K562 (cell line): ENCODE measurements around the gene NAPA. TPM values are rescaled to one million over a fixed set of nuclear protein-coding genes. Genes with fewer than 3 reads are reported as not detected.

Experiments used
- DDX20 ChIP-seq: fragments of 450-650 bp; IDR thresholded peaks from 2 replicates; pipeline ENCODE4 v1.6.1; 2016; ENCODE audit warnings: missing genetic modification characterization, low read depth, mild to moderate bottlenecking, missing compliant biosample characterization, moderate library complexity
- DPF2 ChIP-seq: fragments of 450-650 bp; IDR thresholded peaks from 2 replicates; pipeline ENCODE4 v1.6.1; 2016
- EGR1 ChIP-seq: fragments of 450-650 bp; conservative IDR thresholded peaks from 2 replicates; pipeline ENCODE4 v1.6.1; 2017; ENCODE audit warnings: mild to moderate bottlenecking
- ELF2 ChIP-seq: fragments of 250-450 bp; sonication (Bioruptor Pico); IDR thresholded peaks from 2 replicates; pipeline ENCODE4 v1.5.0; 2021; ENCODE audit warnings: mild to moderate bottlenecking
- GMEB1 ChIP-seq: fragments of 250-450 bp; sonication (Bioruptor Pico); IDR thresholded peaks from 2 replicates; pipeline ENCODE4 v1.4.0; 2020; ENCODE audit warnings: mild to moderate bottlenecking
- GTF2A2 ChIP-seq: IDR thresholded peaks from 2 replicates; pipeline ENCODE4 v1.6.1; 2016; ENCODE audit warnings: mild to moderate bottlenecking, missing genetic modification characterization, missing compliant biosample characterization
- MBD2 ChIP-seq: sonication (generic); IDR thresholded peaks from 2 replicates; pipeline ENCODE4 v1.6.1; 2016; ENCODE audit warnings: low read depth, borderline replicate concordance
- PHF8 ChIP-seq: fragments of 200-600 bp; sonication (generic); IDR thresholded peaks from 2 replicates; pipeline ENCODE4 v1.6.1; 2012; ENCODE audit warnings: mixed run types, mild to moderate bottlenecking, inconsistent platforms, low read length, moderate library complexity, borderline replicate concordance
- RERE ChIP-seq: sonication (generic); formaldehyde crosslinking; IDR thresholded peaks from 2 replicates; pipeline ENCODE4 v1.8.0; 2023; ENCODE audit warnings: missing genetic modification reagents, mild to moderate bottlenecking, borderline replicate concordance
- SP1 ChIP-seq: sonication (generic); formaldehyde crosslinking; IDR thresholded peaks from 2 replicates; pipeline ENCODE4 v1.8.1; 2022; ENCODE audit warnings: mild to moderate bottlenecking, missing genetic modification reagents
- TCF7L2 ChIP-seq: fragments of 150-350 bp; IDR thresholded peaks from 2 replicates; pipeline ENCODE4 v1.6.1; 2016; ENCODE audit warnings: low read depth, mild to moderate bottlenecking, low read length, moderate library complexity
- ZNF239 ChIP-seq: fragments of 250-450 bp; sonication (Bioruptor Pico); IDR thresholded peaks from 2 replicates; pipeline ENCODE4 v1.4.0; 2020; ENCODE audit warnings: mild to moderate bottlenecking
- ZNF707 ChIP-seq: fragments of 250-450 bp; sonication (Bioruptor Pico); conservative IDR thresholded peaks from 2 replicates; pipeline ENCODE4 v1.8.0; 2022; ENCODE audit warnings: inconsistent platforms, mild to moderate bottlenecking, moderate library complexity
- ZNF75A ChIP-seq: fragments of 450-650 bp; formaldehyde crosslinking; IDR thresholded peaks from 2 replicates; pipeline ENCODE4 v1.4.0; 2020; ENCODE audit warnings: mild to moderate bottlenecking
- ZNF77 ChIP-seq: fragments of 250-450 bp; sonication (Bioruptor Pico); IDR thresholded peaks from 2 replicates; pipeline ENCODE4 v1.5.0; 2020
- polyA plus RNA-seq, 8 experiments: library from polyadenylated mRNA; depleted of rRNA in 4 of 8; stranded (reverse) in 5 of 8; unstranded in 3 of 8; fragments of >200 nt; fragmentation: Nextera tagmentation in 2 of 8; fragmentation: Illumina TruSeq in 1 of 8; extraction: Ambion mirVana in 2 of 8; extraction: Trizol in 1 of 8; gene quantifications; 2 replicates each; pipeline versions ENCODE4 v1.2.1 to v1.2.3, GENCODE V29; 2011 to 2014; ENCODE audit warnings: inconsistent platforms in 1 of 8, missing spikeins in 1 of 8
- total RNA-seq, 7 experiments: library from RNA; depleted of rRNA in 6 of 7; stranded (reverse); fragments of >200 nt in 6 of 7; fragmentation: Illumina TruSeq in 2 of 7; extraction: Trizol in 2 of 7; gene quantifications; 2 replicates each; pipeline versions ENCODE4 v1.2.1 to v1.2.3, GENCODE V29; 2011 to 2021; ENCODE audit warnings: low replicate concordance in 1 of 7
- TF ChIP-seq, protein P1 (sequence below): sonication (generic); formaldehyde crosslinking; IDR thresholded peaks from 2 replicates; pipeline ENCODE4 v1.8.1; 2023; ENCODE audit warnings: mild to moderate bottlenecking, missing genetic modification reagents
- TF ChIP-seq, protein P2 (sequence below): sonication (generic); formaldehyde crosslinking; IDR thresholded peaks from 2 replicates; pipeline ENCODE4 v1.8.1; 2023; ENCODE audit warnings: mild to moderate bottlenecking, missing genetic modification reagents

Gene NAPA
- total and polyA plus RNA-seq, 9 of the 15 experiments (the other 6 are each of a cell fraction or from before 2014, with no cell fraction given) = 5.4 to 98.6 (median 77.5) TPM

- TF ChIP-seq PHF8 = no peak
- TF ChIP-seq, protein P1, sequence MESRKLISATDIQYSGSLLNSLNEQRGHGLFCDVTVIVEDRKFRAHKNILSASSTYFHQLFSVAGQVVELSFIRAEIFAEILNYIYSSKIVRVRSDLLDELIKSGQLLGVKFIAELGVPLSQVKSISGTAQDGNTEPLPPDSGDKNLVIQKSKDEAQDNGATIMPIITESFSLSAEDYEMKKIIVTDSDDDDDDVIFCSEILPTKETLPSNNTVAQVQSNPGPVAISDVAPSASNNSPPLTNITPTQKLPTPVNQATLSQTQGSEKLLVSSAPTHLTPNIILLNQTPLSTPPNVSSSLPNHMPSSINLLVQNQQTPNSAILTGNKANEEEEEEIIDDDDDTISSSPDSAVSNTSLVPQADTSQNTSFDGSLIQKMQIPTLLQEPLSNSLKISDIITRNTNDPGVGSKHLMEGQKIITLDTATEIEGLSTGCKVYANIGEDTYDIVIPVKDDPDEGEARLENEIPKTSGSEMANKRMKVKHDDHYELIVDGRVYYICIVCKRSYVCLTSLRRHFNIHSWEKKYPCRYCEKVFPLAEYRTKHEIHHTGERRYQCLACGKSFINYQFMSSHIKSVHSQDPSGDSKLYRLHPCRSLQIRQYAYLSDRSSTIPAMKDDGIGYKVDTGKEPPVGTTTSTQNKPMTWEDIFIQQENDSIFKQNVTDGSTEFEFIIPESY (CRISPR knock-in tag) = peak; percentile 58
- TF ChIP-seq GMEB1 (CRISPR knock-in tag) = no peak
- TF ChIP-seq EGR1 = peak; percentile 35; the same call in 1 of the 2 replicates
- no peak for TF ChIP-seq ZNF77
- peak; percentile 76 for TF ChIP-seq SP1 (CRISPR knock-in tag)
- no peak for TF ChIP-seq GTF2A2 (tag)
- no peak for TF ChIP-seq MBD2
- no peak for TF ChIP-seq ZNF707
- no peak for TF ChIP-seq DDX20
- no peak for TF ChIP-seq RERE
- TF ChIP-seq, protein P2, sequence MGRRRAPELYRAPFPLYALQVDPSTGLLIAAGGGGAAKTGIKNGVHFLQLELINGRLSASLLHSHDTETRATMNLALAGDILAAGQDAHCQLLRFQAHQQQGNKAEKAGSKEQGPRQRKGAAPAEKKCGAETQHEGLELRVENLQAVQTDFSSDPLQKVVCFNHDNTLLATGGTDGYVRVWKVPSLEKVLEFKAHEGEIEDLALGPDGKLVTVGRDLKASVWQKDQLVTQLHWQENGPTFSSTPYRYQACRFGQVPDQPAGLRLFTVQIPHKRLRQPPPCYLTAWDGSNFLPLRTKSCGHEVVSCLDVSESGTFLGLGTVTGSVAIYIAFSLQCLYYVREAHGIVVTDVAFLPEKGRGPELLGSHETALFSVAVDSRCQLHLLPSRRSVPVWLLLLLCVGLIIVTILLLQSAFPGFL (CRISPR knock-in tag) = no peak
- TF ChIP-seq ELF2 (CRISPR knock-in tag) = no peak
- TF ChIP-seq ZNF75A (CRISPR knock-in tag) = no peak
- TF ChIP-seq ZNF239 = no peak
- TF ChIP-seq TCF7L2 = no peak
- TF ChIP-seq DPF2 = peak; percentile 56; the same call in 1 of the 2 replicates
Observed at GRCh38 chr19:47471733-47472457, 43.0 kb downstream of the NAPA start, which contains the start of gene SLC8A2 (continued).
